Tongue (tissue), 3 donors: ENCODE results near the gene PON1. TPM values are rescaled to one million over a fixed set of nuclear protein-coding genes. Genes with fewer than 3 reads are reported as not detected.

Source experiments
- DNase-seq: peaks from one replicate; pipeline ENCODE4 v3.0.0-alpha.2; 2015
- small RNA-seq: library from RNA; depleted of rRNA; stranded (forward); fragments of <200 nt; gene quantifications from one replicate; pipeline ENCODE3, GENCODE V24; 2014; ENCODE audit warnings: low replicate concordance
- total RNA-seq: library from RNA; depleted of rRNA; stranded (reverse); fragments of >200 nt; gene quantifications from one replicate; pipeline ENCODE4 v1.2.3, GENCODE V29; 2014

PON1 gene
- total RNA-seq, 1 donor from 2014 or later = not detected

DNA sequence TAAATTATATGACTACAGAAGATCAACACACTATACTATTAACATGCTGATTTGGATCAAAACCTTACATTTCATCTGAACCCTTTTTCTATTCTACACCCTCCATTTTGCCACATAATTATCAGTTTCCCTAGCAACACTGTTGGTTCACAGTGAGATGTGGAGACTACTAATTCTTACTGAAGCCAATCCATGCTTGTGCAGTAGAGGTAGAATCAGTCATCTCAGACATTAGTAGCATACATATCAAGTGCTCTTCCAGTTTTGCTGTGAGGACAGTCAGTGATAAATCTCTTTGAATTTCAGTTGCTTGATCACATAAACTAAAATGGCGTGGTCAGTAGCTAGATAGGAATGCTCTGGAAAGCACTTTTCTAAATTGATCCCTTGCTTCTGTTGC lies 70.3 kb downstream of the PON1 start:
- no peak for DNase-seq

DNA sequence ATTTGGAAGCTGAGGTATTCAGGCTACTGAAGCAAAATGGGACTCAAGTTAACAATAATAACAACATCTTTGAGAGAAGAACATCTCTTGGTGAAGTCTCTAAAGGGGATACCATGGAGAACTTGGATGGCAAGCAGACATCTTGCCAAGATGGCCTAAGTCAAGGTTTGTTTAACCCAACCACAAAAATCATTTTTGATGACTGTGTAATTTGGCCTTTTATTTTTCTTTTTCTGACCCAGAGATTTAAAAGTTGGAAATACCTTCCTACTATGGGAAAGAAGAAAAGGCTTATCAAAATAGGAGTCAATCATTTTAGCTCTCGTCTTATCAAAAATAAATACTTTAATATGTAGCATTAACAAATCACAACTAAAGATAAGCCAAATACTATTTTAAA lies 72.4 kb downstream of the PON1 start:
- DNase-seq = no peak

DNA sequence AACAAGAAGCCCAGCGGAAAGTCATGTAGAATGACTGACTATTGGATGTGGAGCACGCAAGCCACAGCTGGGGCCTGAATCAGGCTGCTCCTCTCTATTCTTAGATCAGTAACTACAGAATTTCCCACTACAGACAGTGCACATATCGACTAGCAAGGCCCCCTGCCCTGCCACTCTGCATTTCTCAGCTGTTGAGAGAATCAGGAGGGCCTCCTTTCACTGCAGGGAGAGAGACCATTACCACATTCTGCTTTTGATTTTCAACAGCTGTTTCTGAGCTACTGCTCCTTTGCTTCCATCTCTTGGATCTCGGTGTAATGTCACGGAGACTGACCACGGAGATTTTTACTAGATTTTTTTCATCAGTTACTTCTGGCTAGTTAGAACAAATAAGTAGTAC lies 73.8 kb downstream of the PON1 start:
- peak; percentile 79 for DNase-seq

Small RNAs within 50 kb of the gene (small RNA-seq; reads per million reads assigned to genes)
- not detected for gene AC004022.2

Other genes with a start within 250 kb of the PON1 start
- gene PON3, start 71.8 kb upstream of the PON1 start, total RNA-seq = 7.2 TPM
- gene PON2, start 110.5 kb upstream of the PON1 start, total RNA-seq = 110 TPM
- 26.9 TPM for gene ASB4, start 161.4 kb upstream of the PON1 start, total RNA-seq